Stimulated activated CD8-positive, alpha-beta memory T cell treated with anti-CD3 and anti-CD28 coated beads, Interleukin-2, amount 100 ng/mL, for 48 hours (primary cell): ENCODE results near the gene CHST10.

Source experiments
- DNase-seq, 2 donors: peaks; one replicate each; pipeline ENCODE4 v3.0.0-alpha.2; 2020; ENCODE audit warnings: low read depth in 2 of 2

Gene CHST10

DNA sequence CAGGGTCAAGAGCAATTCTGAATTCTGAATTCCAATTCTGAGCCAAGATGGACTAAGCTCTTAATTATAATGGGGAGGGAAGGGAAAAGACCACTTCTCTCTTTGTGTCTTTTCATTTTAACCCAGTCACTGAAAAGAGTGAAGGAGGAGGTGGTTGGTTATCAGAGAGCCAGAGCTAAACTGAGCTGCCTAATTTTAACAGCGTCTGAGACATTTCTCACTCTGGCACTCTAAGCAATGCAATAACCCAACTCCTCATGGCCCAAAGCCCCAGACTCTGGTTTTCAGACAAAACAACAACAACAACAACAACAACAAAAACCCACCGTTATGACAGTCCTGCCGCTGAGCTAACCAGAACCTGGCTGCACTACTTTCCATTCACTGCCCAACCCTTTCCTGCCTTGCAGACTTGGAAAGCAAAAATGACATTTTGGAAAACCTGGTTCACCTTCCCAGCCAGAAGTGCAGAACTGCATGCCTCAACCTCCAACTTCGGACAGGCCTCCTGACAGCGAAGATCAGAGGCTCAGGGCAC lies 1.0 kb downstream of the CHST10 start:
- DNase-seq, result no peak

- no peak for DNase-seq
These were observed 3.9 kb downstream of the CHST10 start for GRCh38 chr2:100413571-100413970.

DNA sequence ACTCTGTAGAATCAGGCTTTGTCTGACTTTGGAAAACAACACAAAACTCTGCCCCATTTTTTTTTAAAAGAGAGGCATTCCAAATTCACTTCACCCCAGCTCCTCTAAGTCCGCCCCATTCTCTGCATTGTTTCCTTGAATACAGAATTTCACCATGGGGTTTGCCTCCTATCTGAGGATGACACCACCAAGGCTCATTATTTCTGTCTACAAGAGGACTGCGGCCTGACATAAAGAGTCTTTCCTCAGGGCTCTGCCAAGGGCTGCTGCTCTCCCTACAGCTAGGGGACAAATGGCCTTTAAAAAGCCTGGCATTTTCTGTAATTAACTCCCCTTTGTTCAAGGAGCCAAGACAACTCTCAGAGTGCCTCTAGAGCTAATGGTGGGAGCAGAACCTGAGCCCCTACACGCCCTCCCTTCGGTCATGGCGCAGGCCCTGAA lies 4.6 kb downstream of the CHST10 start:
- no peak for DNase-seq

- no peak for DNase-seq
These were observed 5.0 kb downstream of the CHST10 start for GRCh38 chr2:100412466-100412865.

- DNase-seq, result no peak
These were observed 5.6 kb downstream of the CHST10 start for GRCh38 chr2:100411841-100412292.

DNA sequence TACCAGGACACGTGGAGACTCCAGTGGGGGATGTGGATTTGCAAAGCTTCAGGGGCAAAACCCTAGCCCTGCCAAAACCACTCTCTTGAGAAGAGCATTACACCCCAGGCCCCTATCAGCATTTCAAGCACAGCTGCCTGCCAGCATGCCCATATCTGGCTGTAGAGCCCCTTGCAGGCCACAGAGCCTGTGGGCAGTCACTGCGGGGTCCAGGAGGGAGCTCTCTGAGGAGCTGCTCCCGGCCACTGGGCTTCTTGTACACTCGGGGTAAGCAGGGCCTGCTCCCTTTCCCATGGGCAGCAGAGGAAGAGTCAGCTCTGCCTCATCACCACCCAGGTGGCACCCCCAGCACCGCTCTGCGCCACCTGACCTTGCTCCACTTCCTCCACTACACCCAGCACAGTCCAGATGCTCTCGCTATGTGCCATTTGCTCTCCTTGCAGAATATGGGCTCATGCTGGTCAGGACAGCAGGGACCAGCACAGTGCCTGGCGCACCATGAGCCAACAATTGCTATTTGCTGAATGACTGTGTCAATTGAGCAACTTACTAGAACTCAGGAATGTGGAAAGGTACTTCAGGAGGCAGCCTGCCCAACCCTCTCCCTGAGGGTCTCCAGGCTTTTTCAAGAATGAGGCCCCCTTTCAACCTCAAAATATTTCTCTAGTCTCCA lies 7.4 kb downstream of the CHST10 start:
- no peak for DNase-seq

GRCh38 chr2:100409461-100409860 lies 8.0 kb downstream of the CHST10 start:
- DNase-seq, result no peak

- DNase-seq, result no peak
These were observed 8.5 kb downstream of the CHST10 start for GRCh38 chr2:100408941-100409340.

DNA sequence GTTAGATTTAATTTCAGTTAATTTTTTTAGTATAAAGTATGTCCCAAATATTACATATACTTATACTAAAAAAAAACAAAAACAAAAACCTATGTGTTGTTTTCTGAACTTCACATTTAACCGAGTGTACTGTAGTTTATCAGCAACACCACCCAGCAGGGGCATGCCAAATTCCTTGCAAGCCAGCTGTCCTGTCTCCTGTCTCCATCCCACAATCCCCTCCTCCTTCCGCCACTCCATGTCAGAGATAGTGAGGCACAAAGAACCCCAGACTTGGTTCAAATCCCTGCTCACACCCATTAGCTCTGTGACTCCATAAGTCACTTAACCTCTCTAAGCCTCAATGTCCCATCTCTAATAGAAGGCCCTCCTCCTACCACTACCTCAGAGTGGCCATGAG lies 9.4 kb downstream of the CHST10 start:
- DNase-seq, result no peak

- no peak for DNase-seq
These were observed 9.9 kb downstream of the CHST10 start for GRCh38 chr2:100407563-100407962.

GRCh38 chr2:100407073-100407472 lies 10.4 kb downstream of the CHST10 start:
- no peak for DNase-seq

DNA sequence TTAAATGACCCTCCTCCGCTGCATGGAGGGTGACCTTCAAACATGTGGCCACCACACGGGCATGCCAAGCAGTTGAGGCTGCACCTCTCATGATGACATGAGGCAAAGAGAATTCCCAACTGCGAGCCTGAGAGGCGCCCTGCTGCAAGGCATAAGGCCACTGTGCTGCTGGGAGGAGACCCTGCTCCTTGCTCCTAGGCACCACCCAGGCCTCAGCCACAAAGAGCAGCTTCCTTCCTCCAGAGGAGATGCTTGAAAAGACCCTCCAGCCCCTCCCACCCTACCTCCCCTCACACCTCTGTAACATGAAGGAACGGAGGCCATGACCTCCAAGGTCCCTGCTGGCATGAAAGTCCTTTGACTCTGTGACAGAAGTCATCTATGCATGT lies 11.4 kb downstream of the CHST10 start:
- no peak for DNase-seq

DNA sequence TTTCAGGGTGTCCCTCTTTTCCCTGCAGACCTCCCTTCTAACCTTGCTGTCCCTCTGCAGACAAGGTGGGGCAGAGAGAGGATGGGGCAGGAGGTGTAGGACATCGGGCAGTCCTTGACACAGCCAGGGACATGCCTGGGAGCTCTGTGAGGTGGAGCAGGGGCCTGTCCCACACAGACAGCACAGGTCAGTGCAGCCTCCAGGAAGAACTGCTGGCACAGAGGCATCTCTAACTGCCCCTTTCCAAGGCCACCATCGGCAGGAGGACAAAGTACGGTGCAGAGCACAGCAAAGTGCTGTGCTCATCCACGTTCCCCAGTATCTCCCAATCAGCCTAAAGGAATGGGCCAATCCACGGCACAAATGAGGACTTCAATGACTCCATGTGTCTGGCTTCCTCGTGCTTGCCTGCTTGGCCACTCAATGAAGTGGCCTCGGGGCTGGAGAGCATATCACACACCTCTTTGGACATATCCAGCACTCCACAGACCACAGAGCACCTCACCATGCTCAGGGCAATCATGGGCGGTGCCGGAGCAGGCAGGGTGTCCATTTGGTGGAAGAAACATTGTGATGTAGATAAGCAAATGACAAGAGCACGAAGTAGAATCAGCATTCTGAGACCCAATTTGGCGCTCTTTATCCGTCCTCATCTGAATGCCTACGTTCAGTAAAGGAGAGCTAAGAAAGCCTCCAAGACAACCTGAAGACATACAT lies 11.9 kb downstream of the CHST10 start:
- DNase-seq, result no peak

- no peak for DNase-seq
These were observed 13.1 kb downstream of the CHST10 start for GRCh38 chr2:100404411-100404810.

- DNase-seq, result no peak
These were observed 13.7 kb downstream of the CHST10 start for GRCh38 chr2:100403722-100404121.

GRCh38 chr2:100401268-100401667 lies 16.2 kb downstream of the CHST10 start:
- no peak for DNase-seq

DNA sequence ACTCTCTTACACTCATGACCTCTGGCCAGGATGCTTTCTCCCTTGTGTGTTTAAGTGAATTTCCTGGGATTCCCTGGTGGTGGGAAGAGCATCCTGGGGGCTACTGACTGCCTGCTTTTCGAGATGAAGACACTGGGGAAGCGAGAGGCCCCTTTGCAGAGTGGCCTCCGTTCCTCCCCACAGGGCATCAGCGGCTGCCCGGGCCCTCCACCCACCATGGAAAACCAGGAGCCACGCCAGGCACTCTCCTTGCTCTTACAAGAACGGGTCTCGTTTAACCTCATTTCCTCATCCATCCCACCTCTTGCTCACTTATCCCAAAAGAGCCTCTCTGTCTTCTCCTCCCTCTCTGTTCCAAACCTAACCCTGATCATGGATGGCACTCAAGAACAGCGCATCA lies 17.8 kb downstream of the CHST10 start:
- DNase-seq, result no peak

DNA sequence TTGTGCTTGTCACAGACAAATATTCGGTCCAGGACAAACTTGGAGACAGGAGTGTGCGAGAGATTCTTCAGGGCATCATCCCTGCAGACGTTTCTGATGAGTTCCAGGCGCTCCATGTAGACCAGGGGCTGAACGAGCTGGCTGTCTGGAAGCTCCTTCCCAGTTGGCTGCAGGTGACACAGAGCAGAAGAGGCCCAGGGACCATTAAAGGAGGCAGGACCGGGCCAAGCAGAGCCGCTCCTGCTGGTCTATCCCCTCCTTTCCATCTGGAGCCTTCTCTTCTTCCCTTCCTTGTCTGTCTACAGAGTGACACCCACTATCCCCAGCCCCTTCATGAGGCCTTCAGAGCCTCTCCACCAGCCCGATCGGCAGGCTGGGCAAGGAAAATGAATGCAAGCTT lies 19.5 kb downstream of the CHST10 start:
- no peak for DNase-seq

DNA sequence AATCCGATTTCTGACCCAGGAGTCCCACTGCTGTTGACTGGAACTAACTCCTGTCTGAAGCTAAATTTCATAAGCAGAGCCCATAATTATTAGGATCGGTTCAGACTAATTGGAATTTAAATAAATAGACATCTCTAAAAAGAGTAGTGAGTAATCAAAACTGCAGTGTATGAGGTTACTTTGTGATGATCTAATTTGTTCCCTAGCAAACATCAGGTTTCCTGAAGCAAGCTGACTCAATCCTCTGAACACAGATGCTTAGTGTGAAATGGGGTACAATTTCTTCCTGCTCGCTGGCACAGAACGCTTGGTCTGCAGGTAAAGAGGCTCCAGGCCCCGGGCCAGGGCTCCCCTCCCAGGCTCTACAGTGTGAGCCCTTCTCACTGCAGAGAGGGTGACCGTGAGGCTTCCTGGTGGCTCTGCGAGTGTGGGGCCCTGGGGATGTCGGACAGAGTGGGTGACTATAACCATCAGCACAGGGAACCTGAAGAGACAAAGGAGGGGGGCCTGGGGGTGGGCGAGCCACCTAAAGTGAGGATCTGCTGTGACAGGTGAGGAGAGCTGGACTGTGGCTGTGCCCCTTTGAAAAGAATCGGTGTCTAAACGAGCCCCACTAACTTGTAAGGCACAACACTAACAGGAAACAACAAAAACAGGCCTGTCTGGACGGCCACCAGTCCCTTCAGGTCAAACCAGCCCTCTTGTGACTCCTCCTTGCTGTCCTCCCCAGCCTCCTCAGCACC lies 20.2 kb downstream of the CHST10 start:
- no peak for DNase-seq

GRCh38 chr2:100396483-100396882 lies 21.0 kb downstream of the CHST10 start:
- DNase-seq, result no peak

DNA sequence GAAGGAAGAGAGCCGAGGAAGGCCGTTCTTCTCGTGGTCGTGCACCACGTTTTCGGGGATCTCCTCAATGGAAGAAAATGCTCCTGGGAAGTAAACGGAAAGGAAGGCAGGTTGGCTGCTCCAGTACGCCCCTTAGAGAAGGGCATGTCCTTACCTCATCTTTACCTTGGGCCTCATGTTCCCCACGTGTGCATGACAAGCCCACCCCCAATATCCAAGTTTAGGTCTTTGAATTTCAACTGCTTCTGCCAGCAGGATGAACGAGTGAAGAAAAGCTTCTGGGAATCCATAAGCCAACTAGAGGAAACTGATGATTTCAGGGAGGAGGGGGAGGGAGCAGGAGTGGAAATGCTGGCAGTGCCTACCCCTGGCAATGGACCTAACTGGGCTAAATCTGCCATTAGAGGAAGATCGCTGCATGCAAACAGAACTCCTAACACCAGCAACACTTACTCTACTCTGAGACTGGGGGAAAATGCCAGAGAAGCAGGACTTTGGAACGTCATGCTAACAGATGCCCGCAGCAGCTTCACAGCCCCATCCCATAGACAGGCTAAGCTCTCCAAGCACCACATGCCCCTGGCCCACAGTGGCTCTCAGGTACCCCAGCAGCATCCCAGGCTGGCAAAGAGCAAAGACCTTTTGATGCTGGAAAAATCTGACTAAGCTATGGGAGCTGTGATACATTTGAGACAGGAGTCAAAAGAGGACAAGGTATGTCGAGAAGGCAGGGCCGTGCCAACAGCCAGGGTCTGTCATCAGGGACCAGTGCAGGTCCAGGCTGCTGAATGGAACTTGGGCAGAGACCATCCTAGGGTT lies 21.7 kb downstream of the CHST10 start:
- DNase-seq, result no peak
